ENCODE results near the gene SKIDA1. TPM values are rescaled to one million over a fixed set of nuclear protein-coding genes. Genes with fewer than 3 reads are reported as not detected.
A peak's percentile ranks its signal among the peaks of the same experiment; 100 is the strongest.

SKIDA1 gene
- total RNA-seq, 1 donor from 2014 or later = 1.3 TPM

DNA sequence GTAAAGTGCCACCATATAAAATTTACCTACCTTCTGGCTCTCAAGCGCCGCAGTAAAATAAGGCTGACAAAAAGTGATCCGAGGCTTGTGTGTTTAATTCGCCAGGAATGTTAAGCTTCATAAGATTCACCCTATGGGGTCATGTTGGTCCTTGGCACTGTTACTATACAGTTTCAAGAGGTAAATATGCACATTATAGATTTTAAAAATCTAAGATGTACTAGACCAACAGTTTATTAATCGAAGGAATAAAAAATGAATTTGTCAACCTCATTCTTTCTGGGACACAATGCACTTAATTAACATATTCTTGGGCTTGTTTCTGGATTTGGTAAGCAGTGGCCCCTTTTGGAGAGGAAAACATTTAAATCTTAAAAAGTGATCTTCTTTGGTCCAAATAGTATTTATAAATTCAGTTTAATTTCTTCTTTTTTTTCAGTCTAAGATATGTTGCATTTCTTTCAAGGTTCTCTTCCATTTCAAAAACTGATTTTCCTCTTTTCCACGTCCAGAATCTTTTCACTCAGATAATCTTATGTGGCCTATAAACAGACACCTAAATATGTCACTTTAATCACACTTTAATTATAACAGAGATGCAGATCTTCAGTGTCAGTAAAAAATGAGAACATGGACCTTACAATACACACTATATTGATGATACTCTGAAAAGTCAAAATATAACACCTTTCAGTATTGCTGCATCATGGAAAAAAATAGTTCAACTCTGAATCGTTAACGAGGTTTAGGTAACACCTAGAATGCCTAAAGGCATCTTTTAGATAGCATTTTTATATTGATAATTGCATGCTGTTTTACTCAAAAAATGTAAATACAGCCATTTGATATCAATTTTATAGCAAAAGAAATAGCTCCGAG, 3.8 kb upstream of the SKIDA1 start:
- DNase-seq = no peak
- Mint-ChIP-seq H3K4me3 (ENCODE audit: unreplicated experiment) (peak overlapping the region; percentile 91), H3K27ac (ENCODE audit: unreplicated experiment) (peak overlapping the region; percentile 96), H3K36me3 (ENCODE audit: unreplicated experiment) (no peaks in the 10 kb centered on the region), H3K4me1 (ENCODE audit: low read depth, unreplicated experiment) (peaks cover 24% of the 10 kb centered on the region), H3K27me3 (ENCODE audit: unreplicated experiment) (peaks cover 18% of the 10 kb centered on the region), H3K9me3 (ENCODE audit: unreplicated experiment) (peaks cover 27% of the 10 kb centered on the region)
- TF ChIP-seq, protein P1, sequence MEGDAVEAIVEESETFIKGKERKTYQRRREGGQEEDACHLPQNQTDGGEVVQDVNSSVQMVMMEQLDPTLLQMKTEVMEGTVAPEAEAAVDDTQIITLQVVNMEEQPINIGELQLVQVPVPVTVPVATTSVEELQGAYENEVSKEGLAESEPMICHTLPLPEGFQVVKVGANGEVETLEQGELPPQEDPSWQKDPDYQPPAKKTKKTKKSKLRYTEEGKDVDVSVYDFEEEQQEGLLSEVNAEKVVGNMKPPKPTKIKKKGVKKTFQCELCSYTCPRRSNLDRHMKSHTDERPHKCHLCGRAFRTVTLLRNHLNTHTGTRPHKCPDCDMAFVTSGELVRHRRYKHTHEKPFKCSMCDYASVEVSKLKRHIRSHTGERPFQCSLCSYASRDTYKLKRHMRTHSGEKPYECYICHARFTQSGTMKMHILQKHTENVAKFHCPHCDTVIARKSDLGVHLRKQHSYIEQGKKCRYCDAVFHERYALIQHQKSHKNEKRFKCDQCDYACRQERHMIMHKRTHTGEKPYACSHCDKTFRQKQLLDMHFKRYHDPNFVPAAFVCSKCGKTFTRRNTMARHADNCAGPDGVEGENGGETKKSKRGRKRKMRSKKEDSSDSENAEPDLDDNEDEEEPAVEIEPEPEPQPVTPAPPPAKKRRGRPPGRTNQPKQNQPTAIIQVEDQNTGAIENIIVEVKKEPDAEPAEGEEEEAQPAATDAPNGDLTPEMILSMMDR (IDR thresholded peaks at IDR 0.05; ENCODE audit: partially characterized antibody, unreplicated experiment) = no peak

DNA sequence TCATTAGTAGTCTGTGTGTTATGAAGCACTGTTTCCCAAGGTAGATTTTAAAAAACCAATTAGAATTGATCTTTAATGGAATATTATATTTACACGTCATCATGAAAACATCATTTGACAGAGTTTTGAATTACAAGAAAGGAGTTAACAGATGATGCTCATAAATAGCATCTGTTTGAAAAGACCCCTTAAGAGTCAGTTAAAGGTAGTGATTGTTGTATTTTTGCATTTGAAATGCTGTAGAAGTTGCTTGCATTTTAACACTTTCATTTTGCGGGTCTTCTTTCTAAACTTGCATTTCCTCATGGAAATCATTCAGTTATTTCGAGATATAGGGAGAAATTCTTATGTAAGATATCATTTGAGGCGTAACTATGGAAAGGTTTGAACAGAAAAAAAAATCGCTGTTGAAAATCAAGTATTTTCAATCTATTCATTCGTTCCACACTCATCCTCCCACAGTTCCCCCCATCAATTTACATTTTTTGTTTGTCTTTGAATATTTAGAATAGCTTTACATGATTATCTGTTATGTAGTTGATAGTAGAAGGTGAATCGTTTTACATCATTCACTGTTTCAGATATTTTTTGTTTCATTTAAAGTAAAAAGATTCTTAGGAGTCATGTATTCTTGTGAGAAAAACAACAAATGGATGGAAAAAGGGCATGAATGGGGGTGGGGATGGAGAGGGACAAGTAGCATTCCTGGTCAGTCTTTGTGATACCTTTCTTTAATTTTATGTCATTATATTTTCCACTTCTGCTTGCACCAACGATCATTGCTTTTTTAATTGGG, 3.0 kb upstream of the SKIDA1 start:
- Mint-ChIP-seq H3K36me3 (ENCODE audit: unreplicated experiment) (no peaks in the 10 kb centered on the region), H3K4me1 (ENCODE audit: low read depth, unreplicated experiment) (peaks cover 28% of the 10 kb centered on the region), H3K27ac (ENCODE audit: unreplicated experiment) (peak overlapping the region; percentile 96), H3K27me3 (ENCODE audit: unreplicated experiment) (peaks cover 15% of the 10 kb centered on the region), H3K9me3 (ENCODE audit: unreplicated experiment) (peaks cover 29% of the 10 kb centered on the region), H3K4me3 (ENCODE audit: unreplicated experiment) (peak overlapping the region; percentile 91)
- TF ChIP-seq, protein P1 (IDR thresholded peaks at IDR 0.05; ENCODE audit: partially characterized antibody, unreplicated experiment) = no peak
- no peak for DNase-seq

DNA sequence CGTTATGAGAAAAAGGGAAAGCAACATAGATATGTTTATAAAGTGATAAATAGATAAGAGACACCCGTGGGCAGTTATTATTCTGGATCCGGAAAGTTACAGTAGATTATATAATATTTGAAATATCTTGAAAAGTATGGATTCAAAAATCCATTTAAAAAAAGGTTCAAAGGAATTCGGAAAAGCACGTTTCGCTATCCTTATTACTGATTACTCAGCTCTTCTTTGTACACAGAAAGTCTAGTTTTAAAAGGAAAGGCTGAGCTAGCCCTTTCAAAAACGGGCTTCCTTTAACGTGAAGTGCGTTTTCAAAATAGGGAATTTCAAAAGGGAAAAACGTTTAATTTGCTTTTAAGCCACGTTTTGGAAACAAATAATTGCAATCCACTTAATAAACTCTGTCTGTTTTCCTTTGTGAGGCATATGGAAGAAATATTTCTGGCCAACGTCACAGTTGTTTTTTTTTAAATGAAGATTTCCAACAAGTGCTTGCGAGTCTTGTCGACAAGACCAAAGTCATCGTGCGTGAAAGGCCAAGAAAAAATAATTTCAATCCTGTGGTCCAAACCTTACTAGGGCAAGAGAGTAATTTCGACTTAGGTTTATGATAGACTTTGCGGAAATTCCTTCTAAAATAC, 2.2 kb upstream of the SKIDA1 start:
- H3K9me3 Mint-ChIP-seq (ENCODE audit: unreplicated experiment) = peaks cover 25% of the 10 kb centered on the region
- peak overlapping the region; percentile 96 for H3K27ac Mint-ChIP-seq (ENCODE audit: unreplicated experiment)
- peaks cover 28% of the 10 kb centered on the region for H3K4me1 Mint-ChIP-seq (ENCODE audit: low read depth, unreplicated experiment)
- H3K4me3 Mint-ChIP-seq (ENCODE audit: unreplicated experiment) = peak overlapping the region; percentile 91
- TF ChIP-seq, protein P1 (IDR thresholded peaks at IDR 0.05; ENCODE audit: partially characterized antibody, unreplicated experiment) = no peak
- no peak for DNase-seq
- peaks cover 13% of the 10 kb centered on the region for H3K27me3 Mint-ChIP-seq (ENCODE audit: unreplicated experiment)
- H3K36me3 Mint-ChIP-seq (ENCODE audit: unreplicated experiment) = no peaks in the 10 kb centered on the region

DNA sequence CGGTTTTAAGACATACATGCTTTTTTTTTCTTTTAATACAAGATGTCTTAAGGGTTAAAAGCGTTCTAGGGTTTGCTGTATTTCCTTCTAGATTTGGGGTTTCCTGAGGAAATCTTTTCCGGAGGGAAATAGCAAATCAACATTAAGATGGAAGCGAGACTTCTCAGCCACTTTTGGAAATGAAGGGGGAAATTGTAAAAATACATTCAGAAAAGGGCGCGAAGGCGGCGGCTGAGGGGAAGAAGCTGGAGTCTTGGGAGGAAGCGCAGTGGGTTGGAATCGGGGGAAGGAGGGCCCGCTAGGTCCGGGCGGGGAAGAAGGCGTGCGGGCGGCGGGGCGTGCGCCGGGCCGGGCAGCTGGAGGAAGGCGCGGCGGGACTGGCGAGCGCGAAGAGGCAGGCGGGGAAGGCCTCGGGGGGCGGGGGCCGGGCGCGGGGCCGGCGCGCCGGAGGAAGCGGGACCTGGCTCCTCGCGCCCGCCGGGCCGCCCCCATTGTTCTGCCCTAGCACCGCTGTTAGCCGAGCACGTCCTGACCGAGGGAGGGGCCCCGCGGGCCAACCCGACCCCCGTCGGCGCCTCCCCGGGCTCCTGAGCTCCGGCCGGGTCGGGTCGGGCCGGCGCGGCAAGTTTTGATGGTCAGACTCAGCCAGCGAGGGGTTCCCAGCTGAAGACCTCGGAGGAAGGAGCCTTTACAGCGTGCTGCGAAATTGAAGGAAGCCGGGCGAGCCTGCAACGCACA, 1.5 kb upstream of the SKIDA1 start:
- peaks cover 25% of the 10 kb centered on the region for H3K9me3 Mint-ChIP-seq (ENCODE audit: unreplicated experiment)
- H3K27ac Mint-ChIP-seq (ENCODE audit: unreplicated experiment) = peak overlapping the region; percentile 97
- TF ChIP-seq, protein P1 (IDR thresholded peaks at IDR 0.05; ENCODE audit: partially characterized antibody, unreplicated experiment) = no peak
- no peaks in the 10 kb centered on the region for H3K36me3 Mint-ChIP-seq (ENCODE audit: unreplicated experiment)
- H3K4me1 Mint-ChIP-seq (ENCODE audit: low read depth, unreplicated experiment) = peaks cover 29% of the 10 kb centered on the region
- H3K4me3 Mint-ChIP-seq (ENCODE audit: unreplicated experiment) = peak overlapping the region; percentile 95
- peak; percentile 78 for DNase-seq
- H3K27me3 Mint-ChIP-seq (ENCODE audit: unreplicated experiment) = peaks cover 13% of the 10 kb centered on the region
